GM12878 (cell line): ENCODE results near the gene PLXNA2.

Experiments
- BCLAF1 ChIP-seq: fragments of 450-650 bp; IDR thresholded peaks from 2 replicates; pipeline ENCODE4 v1.6.1; 2017; ENCODE audit warnings: antibody characterized with exemption, mild to moderate bottlenecking, moderate library complexity
- BHLHE40 ChIP-seq, 2 experiments: fragments of 450-650 bp in 1 of 2; IDR thresholded peaks; 2 replicates each; pipeline ENCODE4 v1.6.1; 2011 to 2017; ENCODE audit warnings: low read depth in 2 of 2, borderline replicate concordance in 1 of 2, improper control_type of control experiment in 1 of 2, low read length in 1 of 2, mild to moderate bottlenecking in 1 of 2
- CEBPZ ChIP-seq: fragments of 150-350 bp; IDR thresholded peaks from 2 replicates; pipeline ENCODE4 v1.6.1; 2016; ENCODE audit warnings: low read depth, low read length
- CHD1 ChIP-seq: IDR thresholded peaks from 2 replicates; pipeline ENCODE4 v1.6.1; 2012; ENCODE audit warnings: low read depth, low read length, improper control_type of control experiment
- CHD2 ChIP-seq: IDR thresholded peaks from 2 replicates; pipeline ENCODE4 v1.6.1; 2011; ENCODE audit warnings: low read depth, low read length, improper control_type of control experiment, borderline replicate concordance
- CTCF ChIP-seq, 3 experiments: IDR thresholded peaks in 2 of 3; conservative IDR thresholded peaks in 1 of 3; 2 replicates each; pipeline ENCODE4 v1.5.1; 2011; ENCODE audit warnings: low read depth in 3 of 3, low read length in 3 of 3, mild to moderate bottlenecking in 3 of 3, control low read depth in 2 of 3, moderate library complexity in 2 of 3, inconsistent platforms in 1 of 3, mixed read lengths in 1 of 3; ENCODE audit not compliant: control insufficient read depth in 2 of 3, insufficient read depth in 1 of 3; ENCODE audit errors: extremely low read depth in 1 of 3
- FOS ChIP-seq: IDR thresholded peaks from 3 replicates; pipeline ENCODE4 v1.6.1; 2011; ENCODE audit warnings: borderline replicate concordance; ENCODE audit not compliant: insufficient read length; ENCODE audit errors: extremely low read depth
- HCFC1 ChIP-seq: fragments of 150-350 bp; IDR thresholded peaks from 2 replicates; pipeline ENCODE4 v1.6.1; 2014; ENCODE audit warnings: low read length
- RAD21 ChIP-seq: IDR thresholded peaks from 2 replicates; pipeline ENCODE4 v1.6.1; 2011; ENCODE audit warnings: mild to moderate bottlenecking, low read depth, low read length, moderate library complexity; ENCODE audit not compliant: insufficient read depth
- SP1 ChIP-seq: IDR thresholded peaks from one replicate; pipeline ENCODE4 v1.6.1; 2011; ENCODE audit warnings: low read depth, low read length
- TCF7 ChIP-seq: IDR thresholded peaks from 2 replicates; pipeline ENCODE4 v1.6.1; 2014; ENCODE audit warnings: antibody characterized with exemption, borderline replicate concordance
- ZNF384 ChIP-seq: IDR thresholded peaks from 2 replicates; pipeline ENCODE4 v1.6.1; 2012; ENCODE audit warnings: low read depth, mild to moderate bottlenecking, low read length, improper control_type of control experiment, borderline replicate concordance

- no peak for TF ChIP-seq CTCF (IDR thresholded peaks at IDR 0.05 in 2 of 3, conservative IDR thresholded peaks at IDR 0.05 in 1 of 3; ENCODE audit: control insufficient read depth in 2 of 3, extremely low read depth in 1 of 3, insufficient read depth in 1 of 3, low read depth in 3 of 3, low read length in 3 of 3)
- TF ChIP-seq CHD1: no peak
- TF ChIP-seq CEBPZ: no peak
- TF ChIP-seq FOS: no peak
- TF ChIP-seq TCF7: no peak
- no peak for TF ChIP-seq BHLHE40 (IDR thresholded peaks at IDR 0.05; ENCODE audit: borderline replicate concordance in 1 of 2, low read depth in 2 of 2, low read length in 1 of 2)
- TF ChIP-seq BCLAF1: no peak
- no peak for TF ChIP-seq CHD2
- no peak for TF ChIP-seq RAD21
- no peak for TF ChIP-seq SP1
- no peak for TF ChIP-seq ZNF384
- no peak for TF ChIP-seq HCFC1
Observed at GRCh38 chr1:207972337-207972736, 271.8 kb downstream of the PLXNA2 start.
